ENCODE results near the gene ROR1.
"Not testable (repeated sequence)": the region's sequence is repeated elsewhere in the genome, so short reads cannot be mapped to it uniquely, and the experiment has no call there.

The ROR1 gene

DNA sequence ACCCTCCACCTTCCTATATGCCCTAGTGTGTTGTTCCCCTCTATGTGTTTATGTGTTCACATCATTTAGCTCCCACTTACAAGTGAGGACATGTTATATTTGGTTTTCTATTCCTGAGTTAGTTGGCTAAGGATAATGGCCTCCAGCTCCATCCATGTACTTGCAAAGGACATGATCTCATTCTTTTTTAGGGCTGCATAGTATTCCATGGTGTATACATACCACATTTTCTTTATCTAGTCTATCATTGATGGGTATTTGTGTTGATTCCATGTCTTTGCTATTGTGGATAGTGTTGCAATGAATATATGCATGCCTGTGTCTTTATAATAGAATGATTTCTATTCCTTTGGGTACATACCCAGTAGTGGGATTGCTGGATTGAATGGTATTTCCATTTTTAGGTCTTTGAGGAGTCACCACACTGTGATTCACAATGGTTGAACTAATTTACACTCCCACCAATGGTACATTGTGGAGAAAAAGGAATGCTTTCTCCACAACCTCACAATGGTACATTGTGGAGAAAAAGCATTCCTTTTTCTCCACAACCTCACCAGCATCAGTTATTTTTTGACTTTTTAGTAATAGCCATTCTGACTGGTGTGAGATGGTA lies 52.5 kb downstream of the ROR1 start:
- not testable (repeated sequence) for DNase-seq

DNA sequence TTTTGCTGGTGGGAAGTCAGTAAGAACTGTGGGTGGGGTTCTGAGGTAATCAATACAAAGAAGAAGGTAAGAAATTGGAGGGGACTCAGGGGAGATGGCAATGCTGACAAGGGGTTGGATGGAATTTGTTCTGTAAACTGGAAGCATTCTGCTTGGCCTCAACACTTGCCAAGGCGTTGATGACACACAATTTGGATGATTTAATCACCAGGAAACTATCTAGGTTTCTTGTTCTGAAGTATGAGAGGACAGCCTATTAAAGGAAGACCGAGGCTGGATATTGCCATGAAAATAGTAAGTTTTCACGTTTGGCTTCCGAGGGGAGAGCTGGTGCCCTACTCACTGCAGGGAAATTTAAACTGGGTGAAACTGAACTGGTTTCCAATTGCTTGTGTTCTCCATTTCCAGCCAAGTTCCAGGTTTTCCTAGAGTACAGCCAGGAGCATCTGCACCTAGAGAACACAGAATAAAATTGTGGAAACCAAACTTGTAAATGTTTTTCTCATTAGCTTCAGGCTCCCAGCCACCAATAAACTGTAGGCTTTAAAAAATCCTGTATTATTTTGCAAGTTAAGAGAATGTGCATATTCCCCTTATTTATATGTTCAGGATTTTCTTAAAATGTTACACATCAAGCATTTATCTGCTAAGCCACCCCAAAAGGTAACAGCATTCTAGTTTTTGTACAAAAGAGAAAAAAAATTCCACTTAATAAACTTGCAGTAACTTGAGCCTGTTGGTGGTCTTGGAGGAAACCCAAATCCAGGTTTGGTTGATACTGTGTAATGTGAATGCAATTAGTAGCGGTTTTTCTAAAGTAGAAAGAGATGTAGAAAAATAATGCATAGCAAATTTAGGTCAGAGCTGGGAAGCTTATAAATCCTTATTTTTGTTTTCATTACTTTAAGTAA lies 53.8 kb downstream of the ROR1 start:
- DNase-seq, result peak; percentile 78

DNA sequence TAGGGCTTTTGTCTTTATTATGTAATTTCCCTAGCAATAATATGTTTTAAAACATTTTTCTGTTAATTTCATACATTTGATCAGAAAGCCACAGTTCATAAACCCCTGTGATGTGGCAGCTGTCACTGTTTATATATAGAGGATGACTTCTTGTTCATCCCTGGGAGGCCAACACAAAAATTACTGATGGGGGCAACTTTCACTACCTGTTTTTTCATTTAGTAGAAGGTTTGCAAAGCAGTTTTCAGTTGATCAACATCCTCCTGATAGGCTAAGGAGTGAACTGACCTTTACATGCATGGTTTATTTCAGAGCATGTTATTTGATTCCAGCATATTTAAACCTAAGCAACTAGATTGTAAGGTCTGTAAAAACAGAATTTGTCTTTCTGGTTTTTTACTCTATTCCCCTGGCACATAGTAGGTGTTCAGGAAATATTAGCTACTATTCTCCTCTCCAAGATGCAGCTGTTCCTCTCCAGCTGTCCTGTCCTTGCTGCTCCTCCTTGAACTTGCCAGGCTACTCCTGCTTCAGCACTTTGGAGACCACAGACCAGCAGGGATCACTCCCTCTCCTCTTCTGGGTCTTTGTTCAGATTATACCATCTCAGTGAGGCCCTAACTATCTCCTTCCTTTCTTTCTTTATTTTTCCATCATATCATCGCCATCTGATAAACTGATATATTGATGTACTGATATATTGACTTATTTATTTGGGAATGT lies 54.7 kb downstream of the ROR1 start:
- DNase-seq, result peak; percentile 78

DNA sequence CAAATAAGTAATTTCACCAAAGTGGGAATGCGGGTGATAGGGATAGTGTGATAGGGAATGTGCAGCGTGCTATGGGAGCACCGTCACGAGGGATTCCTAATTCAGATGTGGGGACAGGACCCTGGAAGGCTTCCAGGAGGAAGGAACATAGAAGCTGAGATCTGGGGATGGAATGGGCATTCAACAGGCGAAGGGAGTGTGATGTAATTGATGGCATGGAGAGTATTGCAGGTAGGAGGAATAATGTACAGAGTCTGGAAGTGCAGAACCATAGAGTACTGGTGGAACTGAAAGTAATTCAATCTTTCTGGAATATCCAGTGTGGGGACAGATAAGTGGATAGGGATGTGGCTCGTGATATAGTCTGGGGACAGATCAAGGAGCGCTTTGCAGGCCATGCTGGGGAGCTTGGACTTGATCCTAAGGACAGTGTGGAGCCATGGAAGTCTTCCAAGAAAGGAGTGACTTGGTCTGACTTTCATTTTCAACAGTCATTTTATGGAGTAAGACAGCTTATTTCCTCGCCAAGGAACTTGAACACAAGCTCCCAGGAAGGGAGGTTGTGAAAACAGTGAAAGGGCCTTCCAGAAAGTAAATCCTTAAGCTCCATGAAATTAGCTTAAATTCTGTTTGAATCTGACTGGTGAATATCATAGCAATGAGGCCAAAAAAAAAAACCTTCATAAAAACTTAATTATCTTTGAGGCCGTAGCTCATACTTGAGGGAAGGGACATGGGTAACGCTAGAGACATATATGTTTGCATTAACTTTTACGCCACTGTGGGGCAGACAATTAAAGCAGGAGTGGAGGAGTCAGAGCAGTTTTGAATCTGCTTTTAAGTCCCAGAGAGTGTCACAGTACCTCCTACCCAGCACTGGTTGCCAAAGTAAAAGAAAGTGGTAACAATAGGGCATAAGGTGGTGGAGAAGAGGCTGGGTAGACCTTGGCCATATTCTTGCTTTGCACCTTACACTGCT lies 55.8 kb downstream of the ROR1 start:
- DNase-seq, result no peak

DNA sequence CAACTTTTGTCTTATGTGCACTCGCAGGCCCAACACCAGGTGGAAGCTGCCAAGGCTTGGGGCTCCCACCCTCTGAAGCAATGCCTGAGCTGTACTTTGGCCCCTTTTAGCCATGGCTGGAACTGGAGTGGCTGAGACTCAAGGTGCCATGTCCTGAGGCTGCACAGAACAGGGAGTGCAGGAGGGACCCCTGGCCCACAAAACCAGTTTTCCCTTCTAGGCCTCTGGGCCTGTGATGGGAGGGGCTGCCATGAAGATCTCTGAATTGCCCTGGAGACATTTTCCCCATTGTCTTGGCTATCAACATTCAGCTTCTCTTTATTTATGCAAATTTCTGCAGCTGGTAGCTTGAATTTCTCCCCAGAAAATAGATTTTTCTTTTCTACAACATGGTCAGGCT lies 57.6 kb downstream of the ROR1 start:
- no peak for DNase-seq

DNA sequence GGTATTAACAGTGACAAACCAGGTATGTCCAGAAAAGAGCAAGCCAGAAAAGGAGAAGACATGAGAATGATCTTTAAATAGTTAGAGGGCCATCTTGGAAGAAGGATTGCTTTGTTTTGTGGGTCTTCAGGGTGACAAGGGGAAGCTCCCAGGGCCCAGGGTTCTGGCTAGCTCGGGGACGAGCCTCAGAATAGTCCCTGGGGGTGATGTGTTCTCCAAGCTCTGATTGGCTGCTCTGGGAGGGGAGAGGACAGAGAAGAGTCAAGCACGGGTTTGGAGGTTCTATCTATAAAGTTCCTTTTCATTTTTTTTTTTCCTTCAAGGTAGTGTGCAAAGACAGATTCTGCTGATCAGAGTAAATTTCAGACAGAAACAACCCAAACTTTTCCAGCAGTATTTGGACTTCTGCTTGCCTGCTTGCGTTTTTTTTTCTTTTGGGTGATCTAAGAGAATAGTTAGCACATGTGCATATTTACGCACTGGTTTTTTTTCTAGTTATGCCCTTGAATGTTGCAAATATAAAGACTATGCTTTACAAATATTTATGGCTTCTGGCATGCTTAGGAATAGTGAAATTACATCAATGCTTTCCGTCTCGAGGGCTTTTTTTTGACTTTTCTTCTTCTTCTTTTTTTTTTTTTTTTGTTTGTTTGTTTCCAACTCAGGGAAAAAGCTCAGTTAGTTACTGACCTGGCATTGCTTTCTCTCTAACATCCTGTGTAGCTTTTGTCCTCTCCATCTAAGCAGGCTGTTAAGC lies 59.7 kb downstream of the ROR1 start:
- no peak for DNase-seq

DNA sequence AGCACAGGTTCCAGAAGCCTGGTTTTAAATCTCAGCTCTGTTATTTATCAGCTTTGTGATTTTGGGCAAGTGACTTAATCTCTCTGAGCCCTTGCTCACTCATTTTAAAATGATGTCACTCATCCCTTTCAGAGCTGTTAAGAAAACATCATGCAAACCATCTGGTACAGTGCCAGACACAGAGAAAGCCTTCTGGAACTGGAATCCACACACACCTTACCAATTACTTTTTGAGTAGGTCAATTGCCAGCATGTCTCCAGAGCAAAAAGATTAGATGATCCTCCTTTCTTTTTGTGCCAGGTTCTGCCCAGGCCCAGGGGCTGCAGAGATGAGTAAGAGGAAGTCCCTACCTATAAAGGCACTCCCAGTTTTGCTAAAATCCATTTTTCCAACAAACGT lies 61.3 kb downstream of the ROR1 start:
- peak; percentile 75 for DNase-seq

DNA sequence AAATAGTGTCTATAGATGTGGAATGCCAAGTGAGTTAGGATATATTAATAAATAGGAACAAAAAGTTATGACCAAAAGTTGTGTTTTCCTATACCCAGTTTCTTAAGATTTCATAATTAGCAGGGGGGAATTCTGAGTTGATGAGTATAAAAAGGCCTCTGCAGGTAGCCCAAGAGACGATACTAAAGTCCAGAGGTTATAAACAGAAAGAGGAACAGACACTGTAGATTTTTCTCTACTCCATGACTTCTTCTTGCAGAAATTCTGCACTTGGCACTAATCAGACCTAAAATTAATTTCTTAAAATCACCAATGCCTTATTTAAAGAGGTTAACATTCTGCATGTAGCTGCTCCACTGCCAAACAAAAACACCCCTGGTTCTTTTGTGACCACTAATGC lies 62.6 kb downstream of the ROR1 start:
- no peak for DNase-seq

DNA sequence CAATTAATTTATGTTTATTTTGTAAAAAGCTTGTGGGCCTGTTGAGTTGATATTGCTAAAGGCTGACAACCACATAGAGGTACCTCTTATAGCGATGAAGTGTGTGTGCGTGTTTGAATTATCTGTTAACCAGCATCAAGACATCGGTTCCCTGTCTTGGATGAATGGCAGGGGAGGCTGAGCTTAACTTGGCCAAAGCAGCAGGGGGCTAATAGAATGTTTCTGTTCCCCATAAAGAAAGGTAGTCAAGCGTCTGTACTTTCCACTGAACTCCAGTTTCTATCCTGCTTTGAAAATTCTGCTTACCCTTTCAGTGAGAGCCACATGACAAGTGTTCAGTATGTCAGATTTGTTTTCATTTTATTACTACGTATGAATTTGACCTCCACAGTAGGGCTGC lies 63.0 kb downstream of the ROR1 start:
- no peak for DNase-seq

DNA sequence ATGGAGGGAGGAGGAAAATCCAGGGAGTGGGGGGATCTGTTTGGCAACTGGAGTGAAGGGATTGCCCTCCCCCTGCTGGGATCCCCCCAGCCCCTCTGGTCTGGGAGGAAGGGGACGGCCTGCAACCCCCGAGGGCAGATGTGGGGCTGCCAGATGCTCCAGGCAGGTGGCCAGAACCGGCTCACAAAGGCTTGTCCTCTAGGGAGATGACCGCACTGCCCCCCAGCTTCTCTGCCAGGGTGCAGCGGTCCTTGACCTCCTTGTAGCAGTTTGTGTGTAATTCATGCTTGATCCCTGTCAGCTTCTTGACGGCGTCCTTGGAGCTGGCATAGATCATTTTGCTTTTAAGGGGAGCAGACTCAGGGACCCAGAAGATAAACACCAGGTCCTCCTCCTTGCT lies 69.2 kb downstream of the ROR1 start:
- no peak for DNase-seq

DNA sequence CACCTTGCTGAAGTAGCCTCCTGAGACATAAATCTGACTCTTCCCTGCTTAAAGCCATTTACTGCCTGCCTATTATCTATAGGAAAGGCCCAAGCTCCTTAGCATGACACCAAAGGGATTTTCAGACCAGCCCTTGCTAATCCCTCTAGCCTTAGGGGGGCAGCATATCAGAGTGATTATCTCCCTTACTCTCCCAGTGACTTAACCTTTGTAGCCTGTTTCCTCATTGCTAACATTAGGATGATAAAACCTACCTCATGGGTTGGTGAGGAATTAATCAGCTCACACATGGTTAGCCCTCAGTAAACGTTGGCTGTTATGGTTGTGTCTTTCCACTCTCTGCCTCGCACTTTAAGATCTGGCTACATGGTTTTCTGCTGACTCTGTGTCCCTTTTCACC lies 70.1 kb downstream of the ROR1 start:
- DNase-seq, result no peak

DNA sequence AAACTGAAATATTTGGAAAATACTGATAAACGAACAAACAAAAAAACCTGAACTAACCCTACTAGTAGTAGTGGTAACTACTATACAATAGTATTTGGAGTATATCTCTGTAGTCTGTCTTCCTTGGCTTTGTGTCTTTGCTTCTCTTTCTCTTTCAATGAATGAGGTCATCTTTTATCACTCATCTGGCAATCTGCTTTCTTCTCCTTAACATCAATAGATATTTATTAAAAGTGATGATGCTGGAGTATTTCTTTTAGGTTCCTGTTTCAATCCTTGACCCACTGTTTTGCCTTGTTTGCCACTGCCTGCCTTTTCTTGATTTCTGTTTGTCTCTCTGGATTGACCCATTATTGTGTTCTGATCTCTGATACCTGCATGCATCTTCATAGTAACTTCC lies 71.5 kb downstream of the ROR1 start:
- no peak for DNase-seq

DNA sequence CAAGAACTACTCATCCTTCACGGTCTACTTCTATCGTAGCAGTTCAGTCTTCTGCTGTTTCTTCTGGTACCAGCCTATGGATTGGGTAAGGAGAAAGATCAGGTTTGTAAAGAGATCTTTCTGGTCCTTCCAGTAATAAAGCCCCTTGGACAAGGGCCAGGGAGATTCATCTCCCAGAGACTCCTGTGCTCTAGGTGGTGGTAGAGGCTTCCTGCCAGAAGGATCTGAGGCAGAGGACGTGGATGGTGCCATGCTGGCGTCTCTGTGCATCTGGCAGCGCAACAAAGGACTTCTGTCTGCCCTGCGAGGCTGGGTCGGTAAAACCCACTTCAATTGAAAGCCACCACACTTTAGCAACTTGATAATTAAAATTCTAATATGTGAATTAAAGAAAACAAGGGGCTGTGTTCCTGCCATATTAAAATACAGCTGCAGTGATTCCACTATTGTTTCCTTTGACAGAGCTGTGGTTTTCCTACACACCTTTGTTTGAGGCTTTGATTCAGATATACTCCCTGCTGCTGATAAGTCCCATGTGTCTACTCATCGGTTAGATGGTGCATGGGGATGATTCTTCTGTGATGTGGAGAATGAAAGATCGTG lies 73.6 kb downstream of the ROR1 start:
- no peak for DNase-seq

DNA sequence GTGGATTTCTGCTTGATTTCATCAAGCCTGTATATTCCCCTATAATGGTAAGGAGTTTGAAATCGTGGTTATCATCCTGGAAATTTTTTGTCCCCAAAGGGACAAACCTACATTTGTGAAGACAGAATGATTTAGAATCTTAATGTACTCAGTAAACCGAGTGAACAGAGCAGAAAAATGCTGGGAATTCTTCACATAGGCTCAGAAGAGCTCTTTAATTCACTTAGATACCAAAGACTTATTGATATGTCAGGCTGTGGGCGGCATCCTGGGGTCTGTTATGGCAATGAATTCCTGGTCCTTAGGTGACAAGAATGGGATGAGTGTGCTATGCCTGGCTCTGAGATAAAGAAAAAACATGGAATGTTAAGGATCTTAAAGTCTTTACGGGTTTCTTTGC lies 74.9 kb downstream of the ROR1 start:
- DNase-seq, result no peak

DNA sequence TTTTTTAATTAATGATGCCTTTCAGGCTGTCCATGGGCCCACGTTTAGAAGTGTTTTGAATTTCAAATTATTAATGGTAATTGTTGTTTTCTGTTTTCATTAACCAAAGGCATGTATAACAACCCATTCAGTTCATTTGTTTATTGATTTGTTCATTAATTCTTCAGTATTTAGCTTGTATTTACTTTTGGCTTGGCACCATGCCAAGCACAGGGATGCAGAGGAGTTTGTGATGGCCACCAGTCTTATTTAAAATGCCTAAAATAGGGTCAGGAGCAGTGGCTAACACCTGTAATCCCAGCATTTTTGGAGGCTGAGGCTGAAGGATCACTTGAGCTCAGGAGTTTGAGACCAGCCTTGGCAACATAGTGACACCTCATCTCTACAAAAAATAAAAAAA lies 75.3 kb downstream of the ROR1 start:
- DNase-seq, result no peak

DNA sequence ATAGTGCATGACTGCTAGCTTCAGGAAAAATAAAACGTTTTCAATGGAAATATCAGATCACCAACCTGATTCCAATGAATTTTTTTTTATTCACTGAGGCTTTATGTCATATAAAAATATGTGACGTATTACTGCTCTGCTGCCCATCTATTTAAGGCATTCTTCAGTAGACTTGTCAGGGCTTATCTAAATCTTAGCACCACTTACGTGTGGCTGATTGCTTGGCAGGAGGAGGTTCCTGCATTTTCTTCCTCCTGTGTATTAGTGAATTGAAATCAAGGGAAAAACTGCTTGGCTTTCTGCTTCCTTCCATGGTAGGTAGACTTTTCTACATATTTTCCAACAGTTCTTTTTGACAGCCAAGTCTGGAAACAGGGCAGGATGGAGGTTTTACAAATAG lies 80.3 kb downstream of the ROR1 start:
- no peak for DNase-seq

DNA sequence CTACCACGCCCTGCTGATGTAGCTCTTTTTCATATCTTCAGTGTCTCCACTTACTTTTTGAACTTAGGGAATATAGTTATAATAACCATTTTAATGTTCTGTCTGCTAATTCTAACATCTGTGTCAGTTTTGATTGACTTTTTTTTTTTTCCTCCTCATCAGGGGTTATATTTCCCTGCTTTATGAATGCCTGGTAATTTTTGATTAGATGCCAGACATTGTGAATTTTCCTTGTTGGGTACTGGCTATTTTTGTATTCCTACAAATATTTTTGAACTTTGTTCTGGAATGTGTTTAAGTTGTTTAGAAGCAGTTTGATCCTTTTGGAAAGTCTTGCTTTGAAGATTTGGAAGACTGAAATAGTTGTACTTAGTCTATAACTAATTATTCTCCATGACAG lies 82.1 kb downstream of the ROR1 start:
- no peak for DNase-seq

DNA sequence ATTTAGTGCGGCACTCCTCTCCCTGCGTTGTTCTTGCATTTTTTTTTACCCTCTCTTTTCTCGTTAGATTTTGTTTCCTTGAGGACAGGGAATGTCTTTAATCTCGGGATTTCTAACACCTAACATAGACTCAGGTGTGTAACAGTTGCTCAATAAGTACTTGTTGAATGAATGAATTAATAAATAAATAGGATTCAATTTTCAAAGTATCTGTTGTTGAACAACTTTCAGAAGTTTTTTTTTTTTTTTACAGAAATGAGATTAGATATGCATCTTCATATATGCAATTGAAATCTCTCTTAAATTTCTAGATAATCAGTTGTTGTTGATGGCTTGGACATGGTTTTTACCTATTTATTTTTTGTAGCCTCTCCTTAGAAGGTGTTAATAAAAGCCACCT lies 83.1 kb downstream of the ROR1 start:
- no peak for DNase-seq

DNA sequence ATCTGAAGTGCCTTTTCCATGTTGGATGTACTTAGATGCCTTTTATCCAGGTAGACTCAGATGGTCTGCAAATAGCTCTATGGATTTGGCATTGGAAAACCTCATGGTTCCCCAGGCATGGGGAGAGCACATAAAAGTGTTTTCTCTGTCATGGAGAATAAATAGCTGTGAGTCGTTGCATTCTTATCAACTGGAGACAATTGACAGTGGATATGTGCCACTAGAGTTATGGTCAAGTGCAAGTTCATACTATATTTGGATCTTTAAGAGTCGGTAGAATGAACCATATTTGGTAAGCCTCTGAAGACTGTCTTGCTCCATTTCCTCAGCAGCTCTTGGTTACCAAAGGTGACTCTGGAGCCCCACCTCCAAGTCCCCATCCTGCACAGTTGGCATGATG lies 83.7 kb downstream of the ROR1 start:
- no peak for DNase-seq

DNA sequence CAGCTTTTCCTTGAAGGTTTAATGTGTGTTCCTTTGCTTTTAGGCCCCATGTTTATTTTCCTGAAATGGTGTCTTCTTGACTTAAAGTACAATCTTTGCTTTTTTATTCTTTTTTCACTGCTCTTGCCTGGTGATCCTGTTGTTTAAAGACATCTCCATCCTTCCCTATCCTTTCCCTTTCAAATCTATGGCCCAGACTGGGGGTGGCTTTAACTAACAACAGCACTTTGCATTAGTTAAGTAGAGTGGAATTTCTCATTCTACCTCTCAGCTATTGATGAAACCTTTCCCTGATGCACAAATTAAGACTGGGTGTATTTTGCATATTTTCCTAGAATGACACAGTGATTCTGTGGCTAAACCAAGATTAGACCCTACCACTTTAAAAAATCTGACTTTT lies 84.3 kb downstream of the ROR1 start:
- DNase-seq, result no peak

DNA sequence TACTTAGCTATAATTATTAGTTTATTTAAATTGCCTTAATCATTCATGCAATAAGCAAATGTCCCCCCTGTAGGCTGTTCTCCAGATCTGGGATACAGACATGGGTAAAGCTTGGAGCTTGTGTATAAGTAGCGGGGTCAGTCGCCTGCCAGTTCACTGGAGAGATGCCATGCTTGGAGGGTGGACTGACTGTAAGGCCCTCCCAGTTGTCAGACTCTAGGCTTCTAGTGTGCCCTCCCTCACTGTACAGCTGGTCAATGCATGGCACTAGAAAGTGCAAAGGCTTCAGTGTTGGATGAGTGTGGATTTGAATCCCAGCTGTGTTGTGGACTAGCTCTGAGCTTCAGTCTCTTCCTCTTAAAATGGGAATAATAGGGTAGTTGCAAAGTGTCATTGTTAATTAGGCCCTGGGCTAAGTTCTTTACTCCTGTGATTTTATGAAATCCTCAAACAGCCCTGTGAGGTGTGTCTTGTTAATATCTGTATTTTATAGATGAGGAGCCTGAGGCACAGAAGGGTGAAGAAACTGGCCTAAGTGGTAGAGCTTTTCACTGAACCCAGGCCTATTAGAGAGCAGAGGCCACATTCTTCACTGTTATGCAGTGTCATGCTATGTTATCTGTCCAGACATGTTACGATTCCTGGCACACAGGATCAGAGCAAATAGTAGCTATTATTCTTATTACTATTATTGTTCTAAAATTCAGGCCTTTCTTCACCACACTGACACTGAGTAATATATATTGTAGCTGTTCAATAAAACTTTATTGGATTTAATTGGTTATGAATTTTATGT lies 85.9 kb downstream of the ROR1 start:
- no peak for DNase-seq
